ENCODE results near the gene AXIN2.

DNA sequence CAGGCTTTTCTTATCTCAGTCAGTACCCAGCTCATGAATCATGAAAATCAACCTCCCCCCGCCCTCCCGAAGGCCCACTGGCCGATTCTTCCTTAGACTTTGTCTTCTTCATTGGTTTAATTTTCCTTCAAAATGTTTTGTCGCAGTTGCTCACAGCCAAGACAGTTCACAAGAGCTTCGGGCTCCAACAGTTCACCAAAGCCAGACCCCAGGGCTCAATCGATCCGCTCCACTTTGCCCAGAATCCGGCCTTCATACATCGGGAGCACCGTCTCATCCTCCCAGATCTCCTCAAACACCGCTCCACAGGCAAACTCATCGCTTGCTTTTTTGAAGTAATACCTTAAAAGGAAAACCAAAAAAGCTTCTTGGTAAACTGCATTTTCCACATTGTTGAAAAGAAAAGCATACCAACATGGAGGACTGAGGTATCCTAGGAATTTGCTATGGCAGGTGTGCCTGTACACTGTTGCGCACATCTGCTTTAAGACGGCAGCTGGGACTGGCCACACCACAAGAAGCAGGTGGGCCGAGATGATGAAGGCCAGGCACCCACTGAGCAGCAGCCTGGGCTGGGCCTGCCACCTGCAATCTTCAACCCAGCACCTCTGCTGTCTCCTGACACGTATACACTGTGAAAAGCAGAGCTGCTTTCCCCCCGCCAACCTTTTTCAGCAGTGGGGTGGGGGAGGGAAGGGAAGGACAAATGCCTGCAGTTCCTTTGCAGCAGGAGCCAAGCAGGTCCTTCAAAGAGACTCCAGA is 31.5 kb downstream of the AXIN2 start:
- TF ChIP-seq, protein P1, sequence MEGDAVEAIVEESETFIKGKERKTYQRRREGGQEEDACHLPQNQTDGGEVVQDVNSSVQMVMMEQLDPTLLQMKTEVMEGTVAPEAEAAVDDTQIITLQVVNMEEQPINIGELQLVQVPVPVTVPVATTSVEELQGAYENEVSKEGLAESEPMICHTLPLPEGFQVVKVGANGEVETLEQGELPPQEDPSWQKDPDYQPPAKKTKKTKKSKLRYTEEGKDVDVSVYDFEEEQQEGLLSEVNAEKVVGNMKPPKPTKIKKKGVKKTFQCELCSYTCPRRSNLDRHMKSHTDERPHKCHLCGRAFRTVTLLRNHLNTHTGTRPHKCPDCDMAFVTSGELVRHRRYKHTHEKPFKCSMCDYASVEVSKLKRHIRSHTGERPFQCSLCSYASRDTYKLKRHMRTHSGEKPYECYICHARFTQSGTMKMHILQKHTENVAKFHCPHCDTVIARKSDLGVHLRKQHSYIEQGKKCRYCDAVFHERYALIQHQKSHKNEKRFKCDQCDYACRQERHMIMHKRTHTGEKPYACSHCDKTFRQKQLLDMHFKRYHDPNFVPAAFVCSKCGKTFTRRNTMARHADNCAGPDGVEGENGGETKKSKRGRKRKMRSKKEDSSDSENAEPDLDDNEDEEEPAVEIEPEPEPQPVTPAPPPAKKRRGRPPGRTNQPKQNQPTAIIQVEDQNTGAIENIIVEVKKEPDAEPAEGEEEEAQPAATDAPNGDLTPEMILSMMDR (IDR thresholded peaks at IDR 0.05): no peak
- TF ChIP-seq EP300 (IDR thresholded peaks at IDR 0.05): no peak

Data from sigmoid colon (tissue), 4 donors.